ENCODE measurements around the gene LDB3. TPM values are rescaled to one million over a fixed set of nuclear protein-coding genes. Genes with fewer than 3 reads are reported as not detected.

The LDB3 gene
- total and polyA plus RNA-seq, 2 of the 4 experiments (the other 2 are of a cell fraction) = 0.36 to 2.6 TPM

DNA sequence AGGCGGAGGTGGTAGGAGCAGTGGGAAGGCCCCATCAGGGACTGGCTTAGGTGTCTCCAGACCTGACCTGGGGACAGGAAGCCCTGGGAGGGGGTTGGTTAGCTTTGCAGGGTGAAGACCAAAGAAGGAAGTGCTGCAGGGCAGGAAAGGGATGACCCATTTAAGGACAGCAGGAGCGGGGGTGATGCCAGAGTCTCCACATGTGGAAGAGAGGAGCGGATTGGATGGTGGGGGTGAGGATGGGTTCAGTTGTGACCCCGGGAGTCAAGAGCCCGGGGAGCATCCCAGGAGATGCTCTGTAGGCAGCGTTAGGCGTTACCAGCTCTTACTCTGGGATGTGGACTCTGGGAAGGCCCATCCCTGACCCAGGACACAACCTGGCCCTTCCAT lies 3.1 kb upstream of the LDB3 start:
- Histone ChIP-seq H2AK9ac (replicated peaks; ENCODE audit: low read depth, low read length, poor library complexity) (peak overlapping the region; percentile 66), H3K79me1 (ENCODE audit: low read depth in 1 of 2, low read length in 2 of 2) (peaks cover 0 to 15% of the 10 kb centered on the region in 2 experiments; a peak in 2 of 4 replicates), H3K4me1 (ENCODE audit: control insufficient read depth, insufficient read depth, low read length) (peaks cover 34% of the 10 kb centered on the region), H3K9me3 (ENCODE audit: control insufficient read depth, insufficient read depth, low read length) (no peaks in the 10 kb centered on the region), H3K27ac (ENCODE audit: insufficient read depth, low read length) (no peak overlapping the region), H3K56ac (ENCODE audit: extremely low read depth, insufficient read depth, low read length) (no peak overlapping the region), H3K9ac (ENCODE audit: low read depth, low read length) (no peak overlapping the region), H2AFZ (replicated peaks; ENCODE audit: low read length, poor library complexity) (peak overlapping the region; percentile 71), H3K36me3 (ENCODE audit: control insufficient read depth, insufficient read depth, low read length) (no peaks in the 10 kb centered on the region), H3K27me3 (ENCODE audit: control insufficient read depth, insufficient read depth, low read length) (no peaks in the 10 kb centered on the region), H2BK20ac (ENCODE audit: low read depth, low read length) (no peak overlapping the region; the same call in 1 of the 2 replicates), H3K14ac (replicated peaks; ENCODE audit: low read depth, low read length) (0 out of 2 replicates have a peak overlapping the region, but pooled peaks have one; percentile 66), H2AK5ac (ENCODE audit: low read depth, low read length) (no peak overlapping the region), H4K8ac (ENCODE audit: low read depth in 2 of 2, low read length in 2 of 2) (no peak overlapping the region), H2BK5ac (ENCODE audit: low read depth, low read length, poor library complexity, severe bottlenecking) (no peak overlapping the region), H4K20me1 (ENCODE audit: insufficient read depth, low read length) (no peaks in the 10 kb centered on the region), H4K91ac (ENCODE audit: insufficient read depth, low read depth, low read length) (peak overlapping the region; percentile 33; the same call in 1 of the 2 replicates), H3K4me3 (ENCODE audit: insufficient read depth, low read depth, low read length) (no peak overlapping the region), H2BK120ac (ENCODE audit: low read depth, low read length) (no peak overlapping the region), H3K9me1 (ENCODE audit: insufficient read depth, low read length) (peaks cover 23% of the 10 kb centered on the region), H3K4me2 (ENCODE audit: low read depth, low read length) (no peak overlapping the region), H2BK15ac (ENCODE audit: low read depth, low read length) (0 out of 3 replicates have a peak overlapping the region, but pooled peaks have one; percentile 10), H4K5ac (ENCODE audit: low read depth, low read length) (no peak overlapping the region), H3K4ac (ENCODE audit: low read depth, low read length) (no peak overlapping the region), H3K18ac (ENCODE audit: low read depth, low read length) (no peak overlapping the region), H3K23ac (ENCODE audit: low read depth, low read length) (no peak overlapping the region)
- BruUV-seq (replicated peaks) = no TSS peak
- TF ChIP-seq CHD1 (IDR thresholded peaks at IDR 0.05; ENCODE audit: low read depth, low read length) (no peak), BHLHE40 (IDR thresholded peaks at IDR 0.05; ENCODE audit: low read depth, low read length) (no peak), RFX5 (IDR thresholded peaks at IDR 0.05; ENCODE audit: low read depth, low read length) (no peak), NFE2L2 (IDR thresholded peaks at IDR 0.05; ENCODE audit: low read depth, low read length) (no peak), RCOR1 (IDR thresholded peaks at IDR 0.05; ENCODE audit: insufficient replicate concordance, low read length) (no peak), MAFK (IDR thresholded peaks at IDR 0.05; ENCODE audit: low read depth, low read length) (no peak), MXI1 (IDR thresholded peaks at IDR 0.05; ENCODE audit: borderline replicate concordance, low read depth, low read length) (no peak), MAZ (IDR thresholded peaks at IDR 0.05; ENCODE audit: borderline replicate concordance, low read depth, low read length) (no peak), CEBPB (IDR thresholded peaks at IDR 0.05; ENCODE audit: low read depth, low read length) (no peak), RAD21 (IDR thresholded peaks at IDR 0.05; ENCODE audit: low read length) (no peak), POLR2A (IDR thresholded peaks at IDR 0.05; ENCODE audit: low read depth, low read length) (no peak), SMC3 (IDR thresholded peaks at IDR 0.05; ENCODE audit: low read depth, low read length) (no peak), FOS (IDR thresholded peaks at IDR 0.05; ENCODE audit: low read depth, low read length) (no peak)
- TF ChIP-seq, protein P1, sequence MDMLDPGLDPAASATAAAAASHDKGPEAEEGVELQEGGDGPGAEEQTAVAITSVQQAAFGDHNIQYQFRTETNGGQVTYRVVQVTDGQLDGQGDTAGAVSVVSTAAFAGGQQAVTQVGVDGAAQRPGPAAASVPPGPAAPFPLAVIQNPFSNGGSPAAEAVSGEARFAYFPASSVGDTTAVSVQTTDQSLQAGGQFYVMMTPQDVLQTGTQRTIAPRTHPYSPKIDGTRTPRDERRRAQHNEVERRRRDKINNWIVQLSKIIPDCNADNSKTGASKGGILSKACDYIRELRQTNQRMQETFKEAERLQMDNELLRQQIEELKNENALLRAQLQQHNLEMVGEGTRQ (IDR thresholded peaks at IDR 0.05; ENCODE audit: low read depth, low read length) = no peak
- TF ChIP-seq, protein P2, sequence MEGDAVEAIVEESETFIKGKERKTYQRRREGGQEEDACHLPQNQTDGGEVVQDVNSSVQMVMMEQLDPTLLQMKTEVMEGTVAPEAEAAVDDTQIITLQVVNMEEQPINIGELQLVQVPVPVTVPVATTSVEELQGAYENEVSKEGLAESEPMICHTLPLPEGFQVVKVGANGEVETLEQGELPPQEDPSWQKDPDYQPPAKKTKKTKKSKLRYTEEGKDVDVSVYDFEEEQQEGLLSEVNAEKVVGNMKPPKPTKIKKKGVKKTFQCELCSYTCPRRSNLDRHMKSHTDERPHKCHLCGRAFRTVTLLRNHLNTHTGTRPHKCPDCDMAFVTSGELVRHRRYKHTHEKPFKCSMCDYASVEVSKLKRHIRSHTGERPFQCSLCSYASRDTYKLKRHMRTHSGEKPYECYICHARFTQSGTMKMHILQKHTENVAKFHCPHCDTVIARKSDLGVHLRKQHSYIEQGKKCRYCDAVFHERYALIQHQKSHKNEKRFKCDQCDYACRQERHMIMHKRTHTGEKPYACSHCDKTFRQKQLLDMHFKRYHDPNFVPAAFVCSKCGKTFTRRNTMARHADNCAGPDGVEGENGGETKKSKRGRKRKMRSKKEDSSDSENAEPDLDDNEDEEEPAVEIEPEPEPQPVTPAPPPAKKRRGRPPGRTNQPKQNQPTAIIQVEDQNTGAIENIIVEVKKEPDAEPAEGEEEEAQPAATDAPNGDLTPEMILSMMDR (conservative IDR thresholded peaks at IDR 0.05; ENCODE audit: low read depth, low read length) = no peak
- TF ChIP-seq, protein P3, sequence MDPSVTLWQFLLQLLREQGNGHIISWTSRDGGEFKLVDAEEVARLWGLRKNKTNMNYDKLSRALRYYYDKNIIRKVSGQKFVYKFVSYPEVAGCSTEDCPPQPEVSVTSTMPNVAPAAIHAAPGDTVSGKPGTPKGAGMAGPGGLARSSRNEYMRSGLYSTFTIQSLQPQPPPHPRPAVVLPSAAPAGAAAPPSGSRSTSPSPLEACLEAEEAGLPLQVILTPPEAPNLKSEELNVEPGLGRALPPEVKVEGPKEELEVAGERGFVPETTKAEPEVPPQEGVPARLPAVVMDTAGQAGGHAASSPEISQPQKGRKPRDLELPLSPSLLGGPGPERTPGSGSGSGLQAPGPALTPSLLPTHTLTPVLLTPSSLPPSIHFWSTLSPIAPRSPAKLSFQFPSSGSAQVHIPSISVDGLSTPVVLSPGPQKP (IDR thresholded peaks at IDR 0.05; ENCODE audit: borderline replicate concordance, low read depth, low read length) = no peak
- in situ Hi-C loops (cut with MboI; ENCODE audit: low sequenced_read_pairs) = no loop called here
- dilution Hi-C loops (cut with HindIII; ENCODE audit: low sequenced_read_pairs, unreplicated experiment) = no loop called here
- no peak for DNase-seq
- intact Hi-C loops (cut with micrococcal nuclease) = no loop called here
- ChIA-PET CTCF (no interaction called here), POLR2A (ENCODE audit: unreplicated experiment) (no interaction called here)
- no peak for ATAC-seq (ENCODE audit: low read depth)
- 93% methylated on average over 3 of the region's 7 CpGs; no CpG with 5 or more reads in 1 of the 2 experiments for WGBS, 2 experiments (ENCODE audit: extremely low coverage in 2 of 2, insufficient read length in 1 of 2)

Measured in IMR-90 (cell line).